ENCODE data around the gene RHBDD1.

RHBDD1 gene

DNA sequence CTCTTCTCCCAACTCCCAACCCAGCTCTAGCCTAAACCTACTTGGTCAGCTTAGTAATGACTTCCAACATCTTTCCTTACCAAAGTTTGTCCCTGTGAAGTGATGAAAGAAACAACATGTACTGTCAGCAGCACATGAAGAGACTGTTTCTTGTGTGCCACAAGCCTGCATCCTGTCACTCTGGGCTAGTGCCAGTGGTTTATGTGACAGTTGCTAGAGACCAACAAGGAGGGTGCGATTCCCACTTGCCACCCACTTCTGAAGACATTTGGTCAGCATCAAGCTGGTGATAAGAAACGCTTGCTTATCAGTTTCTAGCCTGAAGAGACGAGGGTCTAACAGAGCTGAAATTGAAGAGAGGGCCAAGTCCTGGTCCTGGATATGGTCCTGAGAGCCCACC is 195.5 kb downstream of the RHBDD1 start:
- DNase-seq (ENCODE audit: low read depth in 3 of 3), result no peak

DNA sequence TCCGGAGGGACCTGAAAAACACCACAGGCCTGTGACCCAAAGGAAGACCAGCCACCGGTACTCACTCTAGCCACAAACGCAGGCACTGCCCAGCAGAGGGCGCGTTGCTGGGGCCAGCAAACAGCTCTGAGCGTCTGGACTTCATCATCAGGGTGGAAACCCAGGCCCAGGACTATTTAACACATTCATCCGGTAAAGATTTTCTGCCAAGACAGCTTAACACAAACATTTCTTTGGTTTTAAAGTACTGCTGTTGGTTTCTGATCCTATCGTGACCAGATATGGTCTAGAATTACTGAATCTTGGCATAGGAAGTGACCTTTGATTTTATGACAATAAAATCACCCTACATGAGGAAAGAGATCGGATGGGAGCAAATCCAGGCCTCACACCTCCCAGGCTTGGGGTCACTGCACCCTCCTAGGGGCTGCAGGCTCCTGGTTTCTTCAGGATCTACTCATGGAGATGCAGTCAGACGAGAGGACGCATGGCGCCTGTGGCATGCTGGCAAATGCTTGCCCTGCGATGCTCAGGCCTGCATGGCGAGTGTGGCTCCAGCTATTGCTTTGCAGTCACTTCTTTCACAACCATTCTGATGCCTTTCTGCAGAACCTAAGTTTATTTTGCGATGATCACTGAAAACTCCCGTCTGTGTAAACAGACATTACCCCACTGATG is 197.8 kb downstream of the RHBDD1 start:
- DNase-seq (ENCODE audit: low read depth in 3 of 3), result no peak

DNA sequence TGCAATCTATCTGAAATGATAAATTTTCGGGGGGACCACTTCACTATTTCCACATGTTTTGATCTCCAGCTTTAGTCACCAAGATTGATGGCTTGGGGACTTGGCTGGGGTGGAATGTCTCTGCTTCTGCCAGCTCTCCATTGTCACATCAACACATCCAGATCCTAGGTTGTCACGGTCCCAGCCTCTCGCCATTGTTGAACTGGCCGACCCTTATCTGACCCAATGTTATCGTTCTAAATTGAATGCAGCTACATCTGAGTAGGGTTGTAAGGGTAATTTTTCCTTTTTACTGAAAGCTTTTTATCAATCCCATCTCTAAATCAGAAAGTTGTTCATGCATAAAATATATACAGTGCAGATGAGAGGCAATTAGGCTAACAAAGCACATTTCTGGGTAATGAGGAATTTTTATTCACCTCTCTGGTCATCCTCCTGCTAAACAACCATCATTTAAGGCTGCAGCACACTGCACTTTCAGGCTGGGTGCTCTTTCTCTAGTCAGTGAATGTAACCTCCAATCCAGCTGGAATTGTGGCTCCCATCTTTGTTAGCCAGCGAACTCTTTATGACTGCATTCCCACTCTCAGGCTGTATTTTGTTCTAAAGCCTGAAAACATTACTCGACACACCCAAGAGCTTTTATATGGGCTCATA is 200.0 kb downstream of the RHBDD1 start:
- DNase-seq (ENCODE audit: low read depth in 3 of 3), result no peak

DNA sequence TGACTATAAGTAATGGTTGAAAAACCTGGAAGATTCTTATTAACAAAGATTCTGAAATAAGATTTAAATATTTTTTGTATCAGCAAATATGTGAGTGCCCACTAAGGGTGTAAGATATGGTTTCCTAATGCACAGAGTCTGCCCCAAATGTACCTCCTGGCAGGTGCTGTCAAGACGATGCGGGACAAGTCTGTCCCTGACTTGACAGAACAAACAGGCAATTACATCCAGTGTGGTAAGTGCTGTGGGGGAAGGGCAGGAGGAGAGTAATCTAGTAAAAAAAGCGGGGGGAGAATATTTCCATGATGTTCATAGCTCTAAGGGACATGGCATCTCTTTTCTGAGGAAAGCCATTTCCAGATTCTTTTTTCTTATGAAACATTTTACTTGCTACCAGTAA is 200.7 kb downstream of the RHBDD1 start:
- DNase-seq (ENCODE audit: low read depth in 3 of 3), result no peak

DNA sequence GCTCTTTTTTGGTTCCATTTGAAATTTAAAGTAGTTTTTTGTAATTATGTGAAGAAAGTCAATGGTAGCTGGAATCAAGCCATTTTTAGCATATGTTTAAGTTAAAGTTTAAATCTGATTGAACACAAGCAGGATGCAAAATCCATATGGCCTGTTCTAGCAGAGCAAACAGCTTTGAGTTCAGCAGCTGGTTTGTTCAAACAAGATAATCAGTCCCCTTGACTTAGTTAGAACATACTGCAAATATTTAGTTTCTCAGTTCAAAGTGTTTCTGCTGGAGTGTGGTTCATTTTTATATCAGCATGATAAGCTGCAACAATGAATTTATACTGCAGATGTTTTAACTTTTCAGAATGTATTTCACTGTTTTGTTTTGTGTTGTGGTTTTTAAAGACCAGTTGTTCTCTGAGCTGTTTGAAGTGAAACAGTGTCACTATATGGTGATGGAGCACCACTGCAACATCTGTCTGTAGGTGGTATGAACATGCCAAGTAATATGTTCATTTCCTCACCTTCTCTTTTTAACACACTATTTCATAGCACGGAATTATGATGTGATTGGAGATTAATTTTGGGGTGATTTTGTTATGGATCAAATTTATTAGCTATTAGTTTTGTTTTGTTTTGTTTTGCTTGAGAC is 202.8 kb downstream of the RHBDD1 start:
- DNase-seq (ENCODE audit: low read depth in 3 of 3), result no peak

DNA sequence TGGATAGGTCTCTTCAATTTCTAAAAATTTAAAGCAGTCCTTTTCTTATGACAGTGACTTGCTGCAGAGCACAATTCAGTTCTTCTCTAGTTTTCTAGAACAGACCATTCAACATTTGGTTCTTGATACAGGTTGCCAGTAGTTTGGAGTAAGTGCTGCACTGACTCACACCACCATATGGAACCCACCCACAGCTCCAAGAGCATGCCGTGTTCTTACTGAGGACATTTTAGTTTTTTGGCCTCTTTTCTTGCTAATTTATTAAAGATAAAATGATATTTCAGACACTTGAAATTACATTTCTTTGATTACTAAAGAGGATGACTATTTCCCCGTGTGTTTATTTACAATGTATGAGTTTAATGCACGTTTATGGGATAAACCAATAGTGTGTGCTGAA is 208.1 kb downstream of the RHBDD1 start:
- DNase-seq (ENCODE audit: low read depth in 3 of 3), result no peak
